Right renal cortex interstitium (tissue), 3 donors: Measurements from ENCODE around the gene PGM3. TPM values are rescaled to one million over a fixed set of nuclear protein-coding genes. Genes with fewer than 3 reads are reported as not detected.
"Not testable (repeated sequence)": the region's sequence is repeated elsewhere in the genome, so short reads cannot be mapped to it uniquely, and the experiment has no call there.

Source experiments
- DNase-seq, 3 donors: peaks; one replicate each; pipeline ENCODE4 v3.0.0-alpha.2; 2013; ENCODE audit warnings: low read depth in 3 of 3, low spot score in 2 of 3
- polyA plus RNA-seq, 3 donors: library from polyadenylated mRNA; unstranded; fragments of 120-200 nt; gene quantifications; one replicate each; pipeline ENCODE4 v1.2.1, GENCODE V29; 2013; ENCODE audit not compliant: insufficient read length in 3 of 3

PGM3 gene
- 10 to 100 TPM; 44.5 to 46.9 (median 46.5) TPM for polyA plus RNA-seq

GRCh38 chr6:83192871-83193746, at the start of gene PGM3, which contains the start of gene RWDD2A:
Gene PGM3, minus strand, starts transcription at chr6:83193265. Its CDS starts 2,253 bp downstream, at chr6:83191012.
Gene RWDD2A, plus strand, starts transcription at chr6:83193357. Its CDS starts 1,095 bp downstream, at chr6:83194452.
- peak in 2 of 3 donors; percentile 74 to 75 for DNase-seq

GRCh38 chr6:83231146-83231545, 38.1 kb upstream of the PGM3 start:
- no peak for DNase-seq

- no peak for DNase-seq
Observed at GRCh38 chr6:83226517-83226916, 33.5 kb upstream of the PGM3 start.

GRCh38 chr6:83221889-83222479, 28.9 kb upstream of the PGM3 start:
- peak in 1 of 3 donors; percentile 38 for DNase-seq

GRCh38 chr6:83221276-83221675, 28.2 kb upstream of the PGM3 start:
- no peak for DNase-seq

- DNase-seq = no peak
Observed at GRCh38 chr6:83220121-83220520, 27.1 kb upstream of the PGM3 start.

GRCh38 chr6:83218646-83219045, 25.6 kb upstream of the PGM3 start:
- peak in 1 of 3 donors; percentile 12 for DNase-seq

GRCh38 chr6:83216806-83217205, 23.7 kb upstream of the PGM3 start:
- DNase-seq = no peak

- DNase-seq = peak in 1 of 3 donors; percentile 41
Observed at GRCh38 chr6:83215131-83216047, 22.3 kb upstream of the PGM3 start.

GRCh38 chr6:83202031-83202430, 9.0 kb upstream of the PGM3 start:
- no peak for DNase-seq

- DNase-seq = no peak
Observed at GRCh38 chr6:83199863-83200225, 6.8 kb upstream of the PGM3 start.

- no peak for DNase-seq
Observed at GRCh38 chr6:83199173-83199862, 6.3 kb upstream of the PGM3 start.

- no peak for DNase-seq
Observed at GRCh38 chr6:83198486-83199172, 5.6 kb upstream of the PGM3 start.

- DNase-seq = peak in 1 of 3 donors; percentile 13
Observed at GRCh38 chr6:83193747-83194566, 892 bp upstream of the PGM3 start.

GRCh38 chr6:83192456-83192855, 609 bp downstream of the PGM3 start:
- no peak for DNase-seq

GRCh38 chr6:83191974-83192373, 1.1 kb downstream of the PGM3 start:
- DNase-seq = not testable (repeated sequence)

GRCh38 chr6:83190626-83191025, 2.4 kb downstream of the PGM3 start:
- no peak for DNase-seq

- no peak for DNase-seq
Observed at GRCh38 chr6:83188501-83188900, 4.6 kb downstream of the PGM3 start.

- DNase-seq = no peak
Observed at GRCh38 chr6:83185096-83185495, 8.0 kb downstream of the PGM3 start.
